GM12875 (cell line): ENCODE results near the gene VWA8.
"Not testable (repeated sequence)": the region's sequence is repeated elsewhere in the genome, so short reads cannot be mapped to it uniquely, and the experiment has no call there.

Source experiments
- H3K4me3 ChIP-seq: one replicate; pipeline ENCODE4 v1.5.1; 2011; ENCODE audit warnings: low read depth, low read length, control low read depth
- CTCF ChIP-seq: IDR thresholded peaks from 2 replicates; pipeline ENCODE4 v1.5.1; 2011; ENCODE audit warnings: low read depth, mild to moderate bottlenecking, control low read depth, inconsistent platforms, low read length, moderate library complexity, borderline replicate concordance; ENCODE audit not compliant: insufficient read depth

VWA8 gene

DNA sequence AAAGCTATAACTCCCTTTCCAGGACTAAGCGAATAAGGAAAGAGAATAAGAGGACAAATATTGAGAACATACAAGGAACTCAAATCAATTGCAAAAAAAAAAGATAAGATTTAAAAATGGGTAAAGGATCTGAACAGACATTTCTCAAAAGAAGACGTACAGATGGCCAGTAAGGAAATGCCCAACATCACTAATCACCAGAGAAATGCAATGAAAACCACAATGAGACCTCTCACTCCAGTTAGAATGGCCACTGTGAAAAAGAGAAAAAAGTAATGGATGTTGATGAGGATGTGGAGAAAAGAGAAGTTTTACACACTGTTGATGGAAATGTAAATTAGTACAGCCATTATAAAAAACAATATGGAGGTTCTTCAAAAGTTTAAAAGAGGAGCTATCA, 63.8 kb downstream of the VWA8 start:
- no peak overlapping the region for H3K4me3 ChIP-seq
- TF ChIP-seq CTCF, result no peak

GRCh38 chr13:41895478-41895877, 65.4 kb downstream of the VWA8 start:
- no peak overlapping the region for H3K4me3 ChIP-seq
- TF ChIP-seq CTCF, result no peak

GRCh38 chr13:41891119-41891518, 69.8 kb downstream of the VWA8 start:
- no peak for TF ChIP-seq CTCF
- no peak overlapping the region for H3K4me3 ChIP-seq

DNA sequence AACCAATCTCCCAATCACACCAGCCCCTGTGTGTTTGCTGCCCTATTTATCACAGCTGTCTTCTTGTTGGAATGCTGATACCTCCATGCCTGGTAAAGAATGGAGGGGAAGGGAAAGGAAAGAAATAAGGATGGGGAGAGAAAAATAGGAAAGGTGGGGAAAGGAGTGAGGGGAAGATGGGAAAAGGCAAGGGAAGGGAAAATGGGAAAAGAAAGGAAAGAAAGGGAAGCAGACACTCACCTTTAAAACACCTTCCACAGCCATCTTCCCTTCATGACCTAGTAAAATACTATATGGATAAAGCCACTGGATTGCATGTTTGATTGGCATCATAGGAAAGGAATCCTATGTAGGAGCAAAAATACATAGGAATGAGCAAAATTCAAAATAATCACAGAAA, 77.8 kb downstream of the VWA8 start:
- no peak for TF ChIP-seq CTCF
- H3K4me3 ChIP-seq, result no peak overlapping the region

- not testable (repeated sequence) for H3K4me3 ChIP-seq
These were observed 79.0 kb downstream of the VWA8 start for GRCh38 chr13:41881890-41882289.

DNA sequence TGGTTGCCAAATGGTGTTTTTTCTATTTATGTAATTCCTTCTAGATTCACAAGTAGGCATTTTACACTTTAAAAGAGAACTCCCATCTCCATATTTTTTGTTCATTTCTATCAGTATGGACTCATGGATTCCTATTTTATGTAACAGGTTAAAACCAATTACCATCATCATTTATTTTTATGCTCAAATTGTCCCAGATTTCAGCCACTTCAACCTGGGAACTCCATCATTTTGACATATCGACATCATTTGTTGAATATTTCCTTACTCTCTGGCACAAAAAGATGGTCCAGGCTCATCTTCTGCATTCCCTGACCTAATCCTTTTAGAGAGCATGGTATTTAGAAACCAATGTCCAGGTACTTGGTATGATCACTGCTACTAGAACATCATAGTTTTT, 79.9 kb downstream of the VWA8 start:
- no peak overlapping the region for H3K4me3 ChIP-seq
- no peak for TF ChIP-seq CTCF

DNA sequence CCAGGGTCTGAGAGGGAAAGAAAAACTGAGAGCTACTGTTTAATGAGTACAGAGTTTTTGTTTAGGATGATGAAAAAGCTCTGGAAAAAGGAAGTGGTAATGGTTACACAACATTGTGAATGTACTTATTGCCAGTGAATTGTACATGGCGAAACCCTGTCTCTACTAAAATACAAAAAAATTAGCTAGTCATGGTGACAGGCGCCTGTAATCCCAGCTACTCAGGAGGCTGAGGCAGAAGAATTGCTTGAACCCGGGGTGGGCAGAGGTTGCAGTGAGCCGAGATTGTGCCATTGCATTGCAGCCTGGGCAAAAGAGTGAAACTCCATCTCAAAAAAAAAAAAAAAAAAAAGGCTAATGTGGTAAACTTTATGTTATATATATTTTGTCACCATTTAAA, 96.3 kb downstream of the VWA8 start:
- H3K4me3 ChIP-seq, result no peak overlapping the region
- no peak for TF ChIP-seq CTCF

DNA sequence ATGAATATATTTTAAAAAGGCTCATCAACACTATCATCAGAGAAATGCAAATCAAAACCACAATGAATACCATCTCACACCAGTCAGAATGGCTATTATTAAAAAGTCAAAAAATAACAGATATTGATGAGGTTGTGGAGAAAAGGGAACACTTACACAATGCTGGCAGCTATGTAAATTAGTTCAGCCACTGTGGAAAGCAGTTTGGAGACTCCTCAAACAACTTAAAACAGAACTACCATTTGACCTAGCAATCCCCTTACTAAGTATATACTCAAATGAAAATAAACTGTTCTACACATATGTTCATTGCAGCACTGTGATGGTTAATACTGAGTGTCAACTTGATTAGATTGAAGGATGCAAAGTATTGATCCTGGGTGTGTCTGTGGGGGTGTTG, 98.2 kb downstream of the VWA8 start:
- H3K4me3 ChIP-seq, result not testable (repeated sequence)
